Testis (tissue), 3 donors: ENCODE data around the gene HDAC8. TPM values are rescaled to one million over a fixed set of nuclear protein-coding genes. Genes with fewer than 3 reads are reported as not detected.
A peak's percentile ranks its signal among the peaks of the same experiment; 100 is the strongest.
"Not testable (repeated sequence)": the region's sequence is repeated elsewhere in the genome, so short reads cannot be mapped to it uniquely, and the experiment has no call there.

Experiments
- DNase-seq: peaks from one replicate; pipeline ENCODE4 v3.0.0-alpha.2; 2019
- H3K27ac ChIP-seq, 2 donors: fragments of 200-600 bp; sonication (generic); one replicate each; pipeline ENCODE4 v1.5.1; 2019
- H3K27me3 ChIP-seq: fragments of 200-600 bp; sonication (generic); one replicate; pipeline ENCODE4 v1.5.1; 2019
- H3K36me3 ChIP-seq: fragments of 200-600 bp; sonication (generic); one replicate; pipeline ENCODE4 v1.5.1; 2017; ENCODE audit warnings: low read depth; ENCODE audit errors: missing control alignments
- H3K4me1 ChIP-seq: fragments of 200-600 bp; sonication (generic); one replicate; pipeline ENCODE4 v1.5.1; 2019
- H3K4me3 ChIP-seq, 2 donors: fragments of 200-600 bp; sonication (generic); one replicate each; pipeline ENCODE4 v1.5.1; 2017 to 2019
- H3K9me3 ChIP-seq: fragments of 200-600 bp; sonication (generic); one replicate; pipeline ENCODE4 v1.5.1; 2017
- CTCF ChIP-seq, 3 experiments: fragments of 450-650 bp in 2 of 3; fragments of 200-600 bp in 1 of 3; sonication (generic) in 1 of 3; IDR thresholded peaks; one replicate each; pipeline ENCODE4 v1.5.1; 2016 to 2019; ENCODE audit warnings: antibody characterized with exemption in 3 of 3, mild to moderate bottlenecking in 2 of 3, moderate library complexity in 1 of 3
- POLR2A ChIP-seq: fragments of 450-650 bp; IDR thresholded peaks from one replicate; pipeline ENCODE4 v1.6.1; 2017; ENCODE audit warnings: antibody characterized with exemption, mild to moderate bottlenecking, moderate library complexity
- WGBS, 2 donors: methylation state at CpG; one replicate each; pipeline ENCODE4 v1.1.5; 2018; 5-methylcytosine and 5-hydroxymethylcytosine counted together
- intact Hi-C: fragments of 100-400 bp; cut with DNase I; formaldehyde crosslinking; loops from one replicate; pipeline ENCODE4 v1.15.1; 2023; ENCODE audit warnings: low total_unique reads
- polyA plus RNA-seq: library from polyadenylated mRNA; stranded (reverse); fragments of 350-450 nt; fragmentation: Illumina TruSeq; extraction: RNeasy Lipid Tissue Mini Kit (QIAGEN cat#74804); gene quantifications from one replicate; pipeline ENCODE4 v1.2.3, GENCODE V29; 2014; ENCODE audit warnings: low read depth, low replicate concordance; ENCODE audit not compliant: insufficient read depth
- total RNA-seq, 2 donors: library from RNA; depleted of rRNA; stranded (reverse); fragments of >200 nt; gene quantifications; one replicate each; pipeline ENCODE4 v1.2.3, GENCODE V29; 2016

Gene HDAC8
- total and polyA plus RNA-seq, 3 donors from 2014 or later, result 8.3 to 30.3 (median 25.2) TPM

- H3K27ac ChIP-seq, result no peak overlapping the region
- H3K36me3 ChIP-seq, result no peaks in the 10 kb centered on the region
- intact Hi-C loops, result no loop called here
- no peak for TF ChIP-seq POLR2A
- no peak for TF ChIP-seq CTCF (IDR thresholded peaks at IDR 0.05)
- no peaks in the 10 kb centered on the region for H3K4me1 ChIP-seq
- no peaks in the 10 kb centered on the region for H3K9me3 ChIP-seq
- 91 to 97% methylated on average over 6 of the region's 6 CpGs for WGBS, 2 donors
- H3K27me3 ChIP-seq, result no peaks in the 10 kb centered on the region
- no peak for DNase-seq
- no peak overlapping the region for H3K4me3 ChIP-seq
These were observed 4.1 kb downstream of the HDAC8 start for GRCh38 chrX:72568406-72569092.

GRCh38 chrX:72566448-72566847, 6.2 kb downstream of the HDAC8 start:
- no peak overlapping the region for H3K4me3 ChIP-seq
- no peak for DNase-seq
- TF ChIP-seq CTCF (IDR thresholded peaks at IDR 0.05) (no peak), POLR2A (no peak)
- WGBS, 2 donors, result 91 to 92% methylated on average over 2 of the region's 2 CpGs
- no peaks in the 10 kb centered on the region for H3K36me3 ChIP-seq
- H3K27ac ChIP-seq, result no peak overlapping the region
- no peaks in the 10 kb centered on the region for H3K27me3 ChIP-seq
- H3K4me1 ChIP-seq, result no peaks in the 10 kb centered on the region
- H3K9me3 ChIP-seq, result no peaks in the 10 kb centered on the region
- intact Hi-C loops, result no loop called here

GRCh38 chrX:72559655-72560054, 13.0 kb downstream of the HDAC8 start:
- H3K9me3 ChIP-seq, H3K36me3 ChIP-seq, H3K4me1 ChIP-seq, H3K4me3 ChIP-seq, H3K27me3 ChIP-seq, intact Hi-C loops, DNase-seq, H3K27ac ChIP-seq: not testable (repeated sequence)
- 94% methylated on average over 14 of the region's 28 CpGs; no CpG with 5 or more reads in 1 of the 2 donors for WGBS, 2 donors

GRCh38 chrX:72554448-72555140, 18.0 kb downstream of the HDAC8 start:
- H3K27me3 ChIP-seq, result no peaks in the 10 kb centered on the region
- no peak overlapping the region for H3K27ac ChIP-seq
- no peaks in the 10 kb centered on the region for H3K9me3 ChIP-seq
- DNase-seq, result peak; percentile 17
- intact Hi-C loops, result no loop called here
- H3K4me3 ChIP-seq, result no peak overlapping the region
- 20 to 87% methylated on average over 1 to 10 of the region's 16 CpGs for whole genome bisulfite sequencing, 2 donors
- TF ChIP-seq CTCF (IDR thresholded peaks at IDR 0.05) (no peak), POLR2A (no peak)
- H3K4me1 ChIP-seq, result no peaks in the 10 kb centered on the region
- no peaks in the 10 kb centered on the region for H3K36me3 ChIP-seq

GRCh38 chrX:72552443-72552842, 20.2 kb downstream of the HDAC8 start:
- H3K4me3 ChIP-seq, H3K36me3 ChIP-seq, intact Hi-C loops, H3K9me3 ChIP-seq, H3K27ac ChIP-seq, DNase-seq, H3K27me3 ChIP-seq, H3K4me1 ChIP-seq: not testable (repeated sequence)
- WGBS, 2 donors, result 85 to 93% methylated on average over 5 to 6 of the region's 6 CpGs

GRCh38 chrX:72545990-72546389, 26.7 kb downstream of the HDAC8 start:
- no peak for DNase-seq
- Histone ChIP-seq H3K4me1 (no peaks in the 10 kb centered on the region), H3K27me3 (no peaks in the 10 kb centered on the region), H3K36me3 (no peaks in the 10 kb centered on the region), H3K27ac (no peak overlapping the region), H3K4me3 (no peak overlapping the region), H3K9me3 (no peaks in the 10 kb centered on the region)
- intact Hi-C loops, result no loop called here
- TF ChIP-seq POLR2A (no peak), CTCF (IDR thresholded peaks at IDR 0.05) (no peak)
